PC-3 (cell line): ENCODE data around the gene ELOVL5.

Source experiments
- CTCF ChIP-seq: fragments of 300-600 bp; sonication (generic); conservative IDR thresholded peaks from 2 replicates; pipeline ENCODE4 v1.5.1; 2017; ENCODE audit warnings: antibody characterized with exemption, low read depth, mild to moderate bottlenecking, low read length
- EZH2 ChIP-seq: fragments of 300-600 bp; sonication (generic); IDR thresholded peaks from one replicate; pipeline ENCODE4 v1.6.1; 2017; ENCODE audit warnings: antibody characterized with exemption, mild to moderate bottlenecking, low read length; ENCODE audit not compliant: unreplicated experiment

- TF ChIP-seq CTCF (no peak), EZH2 (no peak)
Observed at GRCh38 chr6:53349209-53349693, 501 bp upstream of the ELOVL5 start.
